Mesenteric fat pad (tissue), 1 donor: ENCODE measurements around the gene ZNF83. TPM values are rescaled to one million over a fixed set of nuclear protein-coding genes. Genes with fewer than 3 reads are reported as not detected.
A peak's percentile ranks its signal among the peaks of the same experiment; 100 is the strongest.
"Not testable (repeated sequence)": the region's sequence is repeated elsewhere in the genome, so short reads cannot be mapped to it uniquely, and the experiment has no call there.

ENCODE experiments used
- DNase-seq: peaks from one replicate; pipeline ENCODE4 v3.0.0-alpha.2; 2020; ENCODE audit warnings: low spot score
- total RNA-seq: library from RNA; stranded (reverse); fragmentation: NEBNext Ultra II Directional; extraction: Animal tissue kit (Norgen Biotek cat#: 25700); gene quantifications from one replicate; pipeline ENCODE4 v1.2.1, GENCODE V29; 2021
- donor health status: DM: yes; HTN: yes; CAD: no.

The ZNF83 gene
- total RNA-seq, 1 donor from 2014 or later = 30.0 TPM

DNA sequence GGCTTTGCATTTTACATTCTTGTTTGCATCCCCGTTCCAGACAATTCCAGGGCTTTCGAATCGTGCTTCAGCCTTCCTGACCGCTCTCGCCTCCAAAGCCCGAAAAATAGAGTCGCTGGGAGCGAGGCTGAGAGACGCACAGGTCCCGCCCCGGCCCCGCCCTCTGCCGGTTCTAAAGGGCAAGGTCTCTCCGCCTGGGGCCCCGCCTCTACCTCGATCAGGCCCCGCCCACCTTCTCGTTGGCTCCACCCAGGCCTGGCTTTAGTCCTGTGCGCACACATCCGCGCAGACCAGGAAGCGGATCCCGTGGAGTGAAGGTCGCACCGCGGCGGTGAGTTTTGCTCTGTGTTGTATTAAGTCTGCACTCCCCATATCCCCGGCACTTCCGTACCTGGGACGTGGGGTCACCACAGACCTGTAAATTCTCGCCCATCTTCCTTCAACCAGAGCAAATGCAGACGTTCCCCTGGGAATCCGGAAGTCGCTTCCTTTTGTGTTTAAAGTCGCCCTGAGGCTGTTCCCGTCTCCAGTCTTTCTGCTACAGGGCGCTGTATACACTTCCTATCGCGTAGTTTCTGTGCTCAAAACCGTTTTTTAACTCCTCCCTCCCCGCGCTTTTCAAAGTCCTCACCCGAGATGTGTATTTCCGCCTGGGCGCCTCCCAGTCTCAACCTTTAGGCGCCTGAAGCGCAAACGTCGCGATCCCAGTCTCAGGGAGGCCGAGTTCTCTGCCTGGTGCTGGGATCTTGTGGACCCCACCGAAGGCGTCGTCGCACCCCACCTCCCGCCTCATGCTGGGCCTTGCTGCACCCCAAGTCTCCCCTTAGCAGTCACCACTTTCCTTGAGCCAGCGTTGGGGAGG lies 67.9 kb downstream of the ZNF83 start, which contains the start of gene ZNF701:
Gene ZNF701 (plus strand): TSS at position 288 of the 862 bp plus-strand sequence. CDS start 3,861 bp downstream, outside the sequence.
- peak; percentile 98 for DNase-seq

DNA sequence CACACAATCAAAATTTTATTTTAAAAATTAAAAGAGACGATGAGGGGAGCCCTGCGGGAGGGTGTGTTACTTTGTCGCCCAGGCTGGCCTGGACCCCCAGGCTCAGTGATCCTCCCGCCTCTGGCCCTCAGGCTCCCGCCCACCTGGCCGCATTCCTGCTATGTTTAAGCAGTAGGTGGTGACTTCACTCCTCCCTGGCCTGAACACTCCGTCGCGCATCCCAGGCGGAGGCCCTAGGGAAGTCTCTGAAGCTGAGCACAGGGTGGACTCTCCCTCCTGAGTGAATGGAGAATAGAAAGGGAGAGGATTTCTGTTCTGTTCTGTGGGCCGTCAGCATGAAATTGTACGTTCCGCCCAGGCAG lies 68.5 kb downstream of the ZNF83 start:
- not testable (repeated sequence) for DNase-seq

DNA sequence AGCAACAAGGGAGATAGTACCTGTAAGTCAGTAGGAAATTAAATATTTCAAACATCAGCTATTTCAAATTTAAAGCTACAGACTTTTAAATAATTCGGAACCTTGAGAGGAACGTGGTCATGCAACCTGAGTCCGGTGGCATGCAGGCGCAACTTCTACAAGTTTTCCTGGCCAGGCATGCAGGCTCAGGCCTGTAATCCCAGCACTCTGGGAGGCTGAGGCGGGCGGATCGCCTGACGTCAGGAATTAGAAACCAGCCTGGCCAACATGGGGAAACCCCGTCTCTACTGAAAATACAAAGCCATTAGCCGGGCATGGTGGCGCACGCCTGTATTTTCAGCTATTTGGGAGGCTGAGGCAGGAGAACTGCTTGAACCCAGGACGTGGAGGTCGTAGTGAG lies 70.2 kb downstream of the ZNF83 start:
- no peak for DNase-seq

DNA sequence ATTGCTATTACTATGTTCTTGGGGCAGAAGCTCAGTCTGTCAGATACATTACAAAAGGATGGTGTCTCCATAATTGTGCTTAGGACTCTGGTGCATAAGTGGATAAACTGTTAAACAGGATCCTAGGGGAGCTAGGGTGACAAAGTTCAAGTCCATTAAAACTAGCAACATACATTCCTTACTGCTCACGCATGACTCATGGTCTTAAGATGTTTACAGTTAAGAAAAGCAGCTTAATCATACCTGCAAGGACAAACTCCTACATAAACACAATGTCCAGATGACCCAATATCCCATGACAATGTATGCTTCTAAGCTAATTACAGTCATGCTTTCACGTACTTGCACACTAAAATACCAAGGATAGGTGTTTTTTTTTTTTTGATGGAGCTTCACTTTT lies 71.6 kb downstream of the ZNF83 start:
- no peak for DNase-seq

DNA sequence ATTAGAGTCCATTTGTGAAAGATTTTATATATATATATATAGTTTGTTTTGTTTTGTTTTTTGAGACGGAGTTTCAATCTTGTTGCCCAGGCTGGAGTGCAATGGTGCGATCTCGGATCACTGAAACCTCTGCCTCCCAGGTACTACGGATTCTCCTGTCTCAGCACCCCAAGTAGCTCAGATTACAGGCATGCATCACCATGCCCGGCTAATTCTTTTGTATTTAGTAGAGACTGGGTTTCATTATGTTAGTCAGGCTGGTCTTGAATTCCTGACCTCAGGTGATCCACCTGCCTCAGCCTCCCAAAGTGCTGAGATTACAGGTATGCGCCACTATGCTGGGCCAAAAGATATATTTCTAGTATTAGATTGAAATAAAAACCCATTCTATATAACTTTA lies 72.0 kb downstream of the ZNF83 start:
- no peak for DNase-seq

Other genes with a start within 250 kb of the ZNF83 start
- 11.0 TPM for gene ZNF528, start 240.5 kb downstream of the ZNF83 start, total RNA-seq
- not detected for gene ZNF534, start 209.2 kb downstream of the ZNF83 start, total RNA-seq
- 1.5 TPM for gene ZNF578, start 184.8 kb downstream of the ZNF83 start, total RNA-seq
- 15.5 TPM for gene ZNF808, start 110.7 kb downstream of the ZNF83 start, total RNA-seq
- 11.2 TPM for gene ZNF701, start 68.1 kb downstream of the ZNF83 start, total RNA-seq
- 23.1 TPM for gene ZNF611, start 96.7 kb upstream of the ZNF83 start, total RNA-seq
- 8.4 TPM for gene ZNF600, start 148.4 kb upstream of the ZNF83 start, total RNA-seq
- gene ZNF28, start 183.3 kb upstream of the ZNF83 start, total RNA-seq = 11.1 TPM
- gene ZNF468, start 219.3 kb upstream of the ZNF83 start, total RNA-seq = 10.5 TPM